ENCODE results near the gene TET3.

DNA sequence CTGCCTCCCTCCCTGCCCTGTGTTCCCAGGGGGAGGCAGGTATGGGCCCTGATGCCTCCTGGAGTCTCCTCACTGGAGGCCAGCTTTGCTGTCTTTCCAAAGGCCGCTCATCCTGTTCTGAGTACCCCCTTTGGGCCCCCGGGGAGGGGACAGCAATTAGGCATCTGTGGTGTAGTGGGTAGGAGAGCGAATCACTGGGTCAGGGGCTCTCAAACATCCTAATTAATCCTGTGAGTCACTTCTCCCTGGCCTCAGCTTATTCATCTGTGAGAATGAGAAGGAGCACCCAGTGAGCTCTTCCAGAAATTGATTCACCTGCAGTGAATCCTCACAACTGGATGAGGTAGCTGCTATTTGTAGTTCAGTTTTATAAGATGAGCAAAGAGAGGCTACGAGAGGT lies 16.4 kb downstream of the TET3 start:
- TF ChIP-seq, protein P1, sequence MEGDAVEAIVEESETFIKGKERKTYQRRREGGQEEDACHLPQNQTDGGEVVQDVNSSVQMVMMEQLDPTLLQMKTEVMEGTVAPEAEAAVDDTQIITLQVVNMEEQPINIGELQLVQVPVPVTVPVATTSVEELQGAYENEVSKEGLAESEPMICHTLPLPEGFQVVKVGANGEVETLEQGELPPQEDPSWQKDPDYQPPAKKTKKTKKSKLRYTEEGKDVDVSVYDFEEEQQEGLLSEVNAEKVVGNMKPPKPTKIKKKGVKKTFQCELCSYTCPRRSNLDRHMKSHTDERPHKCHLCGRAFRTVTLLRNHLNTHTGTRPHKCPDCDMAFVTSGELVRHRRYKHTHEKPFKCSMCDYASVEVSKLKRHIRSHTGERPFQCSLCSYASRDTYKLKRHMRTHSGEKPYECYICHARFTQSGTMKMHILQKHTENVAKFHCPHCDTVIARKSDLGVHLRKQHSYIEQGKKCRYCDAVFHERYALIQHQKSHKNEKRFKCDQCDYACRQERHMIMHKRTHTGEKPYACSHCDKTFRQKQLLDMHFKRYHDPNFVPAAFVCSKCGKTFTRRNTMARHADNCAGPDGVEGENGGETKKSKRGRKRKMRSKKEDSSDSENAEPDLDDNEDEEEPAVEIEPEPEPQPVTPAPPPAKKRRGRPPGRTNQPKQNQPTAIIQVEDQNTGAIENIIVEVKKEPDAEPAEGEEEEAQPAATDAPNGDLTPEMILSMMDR (IDR thresholded peaks at IDR 0.05) = no peak
- TF ChIP-seq ZFP36 (IDR thresholded peaks at IDR 0.05; ENCODE audit: borderline replicate concordance, partially characterized antibody) (no peak), POLR2A (IDR thresholded peaks at IDR 0.05; ENCODE audit: low read length) (no peak), HDAC2 (IDR thresholded peaks at IDR 0.05) (no peak), CHD4 (IDR thresholded peaks at IDR 0.05; ENCODE audit: borderline replicate concordance) (no peak), CEBPB (IDR thresholded peaks at IDR 0.05) (no peak)
- TF ChIP-seq, protein P2, sequence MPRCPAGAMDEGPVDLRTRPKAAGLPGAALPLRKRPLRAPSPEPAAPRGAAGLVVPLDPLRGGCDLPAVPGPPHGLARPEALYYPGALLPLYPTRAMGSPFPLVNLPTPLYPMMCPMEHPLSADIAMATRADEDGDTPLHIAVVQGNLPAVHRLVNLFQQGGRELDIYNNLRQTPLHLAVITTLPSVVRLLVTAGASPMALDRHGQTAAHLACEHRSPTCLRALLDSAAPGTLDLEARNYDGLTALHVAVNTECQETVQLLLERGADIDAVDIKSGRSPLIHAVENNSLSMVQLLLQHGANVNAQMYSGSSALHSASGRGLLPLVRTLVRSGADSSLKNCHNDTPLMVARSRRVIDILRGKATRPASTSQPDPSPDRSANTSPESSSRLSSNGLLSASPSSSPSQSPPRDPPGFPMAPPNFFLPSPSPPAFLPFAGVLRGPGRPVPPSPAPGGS (IDR thresholded peaks at IDR 0.05) = no peak
- TF ChIP-seq, protein P3, sequence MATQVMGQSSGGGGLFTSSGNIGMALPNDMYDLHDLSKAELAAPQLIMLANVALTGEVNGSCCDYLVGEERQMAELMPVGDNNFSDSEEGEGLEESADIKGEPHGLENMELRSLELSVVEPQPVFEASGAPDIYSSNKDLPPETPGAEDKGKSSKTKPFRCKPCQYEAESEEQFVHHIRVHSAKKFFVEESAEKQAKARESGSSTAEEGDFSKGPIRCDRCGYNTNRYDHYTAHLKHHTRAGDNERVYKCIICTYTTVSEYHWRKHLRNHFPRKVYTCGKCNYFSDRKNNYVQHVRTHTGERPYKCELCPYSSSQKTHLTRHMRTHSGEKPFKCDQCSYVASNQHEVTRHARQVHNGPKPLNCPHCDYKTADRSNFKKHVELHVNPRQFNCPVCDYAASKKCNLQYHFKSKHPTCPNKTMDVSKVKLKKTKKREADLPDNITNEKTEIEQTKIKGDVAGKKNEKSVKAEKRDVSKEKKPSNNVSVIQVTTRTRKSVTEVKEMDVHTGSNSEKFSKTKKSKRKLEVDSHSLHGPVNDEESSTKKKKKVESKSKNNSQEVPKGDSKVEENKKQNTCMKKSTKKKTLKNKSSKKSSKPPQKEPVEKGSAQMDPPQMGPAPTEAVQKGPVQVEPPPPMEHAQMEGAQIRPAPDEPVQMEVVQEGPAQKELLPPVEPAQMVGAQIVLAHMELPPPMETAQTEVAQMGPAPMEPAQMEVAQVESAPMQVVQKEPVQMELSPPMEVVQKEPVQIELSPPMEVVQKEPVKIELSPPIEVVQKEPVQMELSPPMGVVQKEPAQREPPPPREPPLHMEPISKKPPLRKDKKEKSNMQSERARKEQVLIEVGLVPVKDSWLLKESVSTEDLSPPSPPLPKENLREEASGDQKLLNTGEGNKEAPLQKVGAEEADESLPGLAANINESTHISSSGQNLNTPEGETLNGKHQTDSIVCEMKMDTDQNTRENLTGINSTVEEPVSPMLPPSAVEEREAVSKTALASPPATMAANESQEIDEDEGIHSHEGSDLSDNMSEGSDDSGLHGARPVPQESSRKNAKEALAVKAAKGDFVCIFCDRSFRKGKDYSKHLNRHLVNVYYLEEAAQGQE (IDR thresholded peaks at IDR 0.05) = no peak
- TF ChIP-seq, protein P4, sequence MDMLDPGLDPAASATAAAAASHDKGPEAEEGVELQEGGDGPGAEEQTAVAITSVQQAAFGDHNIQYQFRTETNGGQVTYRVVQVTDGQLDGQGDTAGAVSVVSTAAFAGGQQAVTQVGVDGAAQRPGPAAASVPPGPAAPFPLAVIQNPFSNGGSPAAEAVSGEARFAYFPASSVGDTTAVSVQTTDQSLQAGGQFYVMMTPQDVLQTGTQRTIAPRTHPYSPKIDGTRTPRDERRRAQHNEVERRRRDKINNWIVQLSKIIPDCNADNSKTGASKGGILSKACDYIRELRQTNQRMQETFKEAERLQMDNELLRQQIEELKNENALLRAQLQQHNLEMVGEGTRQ (IDR thresholded peaks at IDR 0.05) = no peak
